ENCODE measurements around the gene FSTL4.

FSTL4 gene

GRCh38 chr5:133290669-133291240 is 321.6 kb downstream of the FSTL4 start:
- DNase-seq, result no peak

- no peak for DNase-seq
Measured at GRCh38 chr5:133289686-133290367, 322.5 kb downstream of the FSTL4 start.

DNA sequence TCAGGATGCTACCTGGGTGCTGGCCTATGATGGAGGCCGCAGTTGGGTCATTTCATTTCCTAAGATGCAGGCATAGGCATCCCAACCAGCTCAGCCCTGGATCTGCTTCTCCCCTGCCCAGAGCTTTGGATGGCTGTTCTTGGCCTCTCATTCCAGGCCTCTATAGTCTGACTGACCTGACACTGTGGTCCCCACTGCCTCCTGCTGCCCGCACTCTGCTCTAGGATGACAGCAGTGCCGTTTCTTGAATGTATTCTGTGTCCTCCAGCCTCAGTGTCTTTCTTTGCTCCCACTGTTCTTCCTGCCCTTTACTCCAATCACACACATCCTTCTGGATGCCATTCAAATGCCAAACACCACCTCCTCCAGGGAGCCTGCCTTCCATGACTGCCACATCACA is 324.8 kb downstream of the FSTL4 start:
- peak; percentile 31 for DNase-seq

GRCh38 chr5:133286483-133286882 is 325.9 kb downstream of the FSTL4 start:
- no peak for DNase-seq

- DNase-seq, result no peak
Measured at GRCh38 chr5:133285583-133286021, 326.7 kb downstream of the FSTL4 start.

DNA sequence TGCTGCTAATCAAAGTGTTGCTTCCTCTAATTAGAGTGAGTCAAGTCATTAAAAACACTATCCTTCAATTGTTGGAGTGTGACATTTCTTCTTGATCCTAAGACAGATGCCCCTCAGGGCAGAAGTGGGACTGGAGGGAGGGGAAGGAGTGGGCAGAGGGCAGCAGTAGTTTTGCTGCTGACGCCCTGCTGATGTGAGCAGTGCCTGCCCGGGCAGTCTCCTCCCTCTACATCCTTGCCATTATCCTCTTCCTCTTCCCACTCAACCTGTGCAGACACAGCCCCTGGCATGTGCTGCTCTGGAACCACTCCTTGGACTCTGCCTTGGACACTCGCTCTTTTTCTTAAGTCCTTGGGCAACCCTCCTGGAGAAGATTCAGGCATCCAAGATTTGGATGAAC is 328.0 kb downstream of the FSTL4 start:
- no peak for DNase-seq

DNA sequence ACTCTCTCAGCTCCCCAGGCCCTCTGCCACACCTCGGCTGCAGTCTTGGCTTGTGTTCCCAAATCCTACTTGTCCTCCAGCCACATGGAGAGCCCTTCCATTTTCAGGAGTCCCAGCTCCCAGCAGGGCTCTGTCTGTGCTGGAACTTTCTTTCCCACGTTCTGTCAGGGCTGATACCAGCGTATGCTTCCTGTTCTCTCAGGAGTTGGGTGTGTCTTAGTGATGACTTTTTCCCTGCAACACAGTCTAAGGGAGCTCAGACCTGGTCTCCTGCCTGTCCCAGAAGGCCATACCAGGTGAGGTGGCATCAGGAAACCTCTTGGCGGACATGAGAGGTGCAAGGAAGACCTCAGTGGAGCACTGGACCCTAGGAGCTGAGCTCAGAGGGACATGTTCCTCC is 334.0 kb downstream of the FSTL4 start:
- no peak for DNase-seq

DNA sequence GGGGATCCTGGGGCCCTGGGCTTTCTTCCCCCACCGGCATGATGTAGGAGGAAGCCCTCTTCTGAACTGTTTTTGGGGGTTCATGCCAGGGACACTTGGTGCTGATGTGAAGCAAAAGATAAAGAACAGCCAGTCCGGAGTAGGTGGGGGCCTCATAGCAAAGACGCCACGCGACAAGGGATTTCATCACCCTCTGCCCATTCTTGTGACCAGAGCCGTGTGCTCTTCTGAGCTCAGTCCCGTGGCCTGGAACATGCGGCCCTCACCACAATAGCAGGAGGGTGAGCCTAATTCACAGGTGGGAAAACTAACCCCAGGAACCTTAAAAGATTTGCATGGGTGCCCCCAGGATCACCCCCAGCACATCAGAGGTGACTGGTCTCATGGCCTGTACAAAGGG is 334.6 kb downstream of the FSTL4 start:
- no peak for DNase-seq

DNA sequence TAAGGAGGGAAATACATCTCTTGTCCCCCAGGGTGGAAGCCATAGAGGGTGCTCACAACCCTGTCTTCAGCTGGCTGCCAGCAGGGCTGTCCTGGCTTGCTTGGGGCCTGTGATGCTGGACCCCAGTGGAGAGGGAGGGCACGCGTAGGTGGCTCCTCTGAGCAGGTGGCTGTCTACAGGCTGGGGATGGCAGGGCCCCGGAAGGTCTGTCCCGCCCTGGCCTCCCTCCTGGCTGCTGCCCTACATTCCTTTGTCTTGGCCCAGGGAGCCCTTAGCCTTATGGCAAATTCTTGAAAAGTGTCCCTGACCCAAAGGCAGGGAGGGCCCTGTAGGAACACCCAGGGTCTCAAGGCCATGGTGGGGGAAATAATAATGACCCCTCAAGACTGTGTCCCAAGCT is 336.2 kb downstream of the FSTL4 start:
- no peak for DNase-seq

DNA sequence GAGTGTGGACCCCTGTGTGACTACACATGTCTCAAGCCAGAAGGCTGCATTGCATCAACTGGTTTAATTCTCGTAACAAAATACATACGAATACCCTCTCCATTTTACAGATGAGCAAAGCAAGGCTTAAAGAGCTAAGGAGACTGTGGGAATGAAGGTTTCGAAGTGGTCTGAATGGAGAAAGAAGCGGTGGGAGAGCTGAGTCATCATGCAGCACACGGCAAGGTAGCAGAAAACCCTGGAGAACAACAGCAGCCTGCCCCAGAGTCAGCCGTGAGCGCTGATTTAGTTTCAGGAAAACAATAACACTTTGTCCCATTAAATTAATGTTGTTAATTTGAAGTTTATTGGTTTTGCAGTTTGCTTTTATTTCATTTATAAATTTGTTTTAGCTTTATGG is 336.7 kb downstream of the FSTL4 start:
- DNase-seq, result no peak

GRCh38 chr5:133274597-133274935 is 337.8 kb downstream of the FSTL4 start:
- peak; percentile 41 for DNase-seq

DNA sequence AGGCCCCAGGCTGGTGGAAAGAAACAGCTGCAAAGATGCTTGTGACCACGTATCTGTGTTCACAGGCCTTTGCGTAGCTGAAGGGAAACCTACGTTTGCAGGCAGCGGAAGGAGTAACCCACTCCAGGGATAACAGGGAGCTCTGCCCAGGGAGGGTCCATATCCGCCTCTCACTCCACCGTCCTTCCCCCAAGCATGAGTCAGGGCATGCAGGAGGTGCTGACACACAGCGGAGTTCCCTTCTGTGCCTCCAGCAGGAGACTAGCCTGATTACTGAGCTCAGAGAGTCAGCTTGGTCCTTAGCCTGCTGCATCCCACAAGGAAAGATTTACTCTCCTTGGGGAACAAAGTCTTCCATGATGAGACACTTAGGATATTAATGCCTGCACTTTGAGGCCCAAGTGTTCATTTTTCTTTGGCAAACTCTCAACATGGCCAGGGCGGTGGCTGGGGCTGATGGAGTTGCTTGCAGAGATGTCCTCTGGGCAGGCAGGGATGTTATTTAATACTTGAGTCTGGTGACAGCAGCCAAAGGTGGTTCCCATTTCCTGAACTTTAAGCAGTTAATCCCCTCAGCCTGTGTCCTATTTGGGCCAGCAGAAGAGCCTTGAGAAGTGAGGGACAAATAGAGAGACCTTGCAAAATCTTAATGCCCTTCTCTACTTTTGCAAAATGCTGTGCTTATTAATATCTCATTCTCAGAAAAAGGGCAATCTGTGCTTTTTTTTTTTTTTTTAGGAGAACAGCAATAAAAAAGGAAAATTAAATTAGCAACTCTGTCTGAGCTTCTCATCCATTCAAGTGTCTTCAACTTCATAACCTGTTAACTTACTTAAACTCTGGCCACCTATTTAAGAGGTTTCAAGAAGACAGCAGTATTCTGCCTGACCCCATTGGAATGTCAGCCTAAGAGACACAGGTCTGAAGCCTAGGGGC is 338.4 kb downstream of the FSTL4 start:
- DNase-seq, result no peak

GRCh38 chr5:133272345-133272744 is 340.0 kb downstream of the FSTL4 start:
- DNase-seq, result no peak

DNA sequence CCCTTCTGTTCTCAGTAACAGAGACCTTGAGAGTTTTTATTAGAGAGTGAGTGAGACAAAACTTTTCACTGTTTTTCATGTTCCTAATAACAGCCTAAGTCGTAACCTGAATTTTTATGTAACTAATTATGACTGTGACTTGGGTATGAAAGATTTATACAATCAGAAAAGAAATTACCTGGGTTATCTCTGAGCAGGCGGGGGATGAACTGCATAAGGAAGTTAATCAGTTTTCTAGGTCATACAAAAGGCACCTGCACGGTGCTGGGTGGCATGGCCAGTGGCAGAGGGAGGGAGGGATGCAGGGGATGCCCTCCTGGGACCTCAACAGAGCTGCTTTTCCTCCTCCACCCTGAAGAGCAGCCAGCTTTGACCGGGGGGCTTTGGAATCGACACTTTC is 340.7 kb downstream of the FSTL4 start:
- DNase-seq, result no peak

DNA sequence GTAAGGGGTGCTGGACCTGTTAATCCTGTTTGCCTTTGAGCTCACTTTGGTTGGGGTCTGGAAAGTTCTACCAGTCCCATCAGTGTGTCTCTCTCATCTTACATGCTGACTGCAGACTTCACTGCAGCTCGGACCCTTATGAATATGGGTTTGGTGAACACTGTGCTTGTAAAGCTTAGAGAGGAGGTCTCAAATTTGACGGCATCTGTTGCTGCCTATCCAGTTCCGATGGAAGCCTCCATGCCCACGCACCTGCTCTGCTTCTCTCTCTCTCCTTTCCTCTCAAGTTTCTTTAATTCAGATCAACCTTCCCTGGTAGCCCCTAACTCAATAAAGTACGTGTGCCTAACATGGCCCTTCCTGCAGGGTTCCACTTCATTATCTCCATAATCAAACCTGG is 342.6 kb downstream of the FSTL4 start:
- no peak for DNase-seq

DNA sequence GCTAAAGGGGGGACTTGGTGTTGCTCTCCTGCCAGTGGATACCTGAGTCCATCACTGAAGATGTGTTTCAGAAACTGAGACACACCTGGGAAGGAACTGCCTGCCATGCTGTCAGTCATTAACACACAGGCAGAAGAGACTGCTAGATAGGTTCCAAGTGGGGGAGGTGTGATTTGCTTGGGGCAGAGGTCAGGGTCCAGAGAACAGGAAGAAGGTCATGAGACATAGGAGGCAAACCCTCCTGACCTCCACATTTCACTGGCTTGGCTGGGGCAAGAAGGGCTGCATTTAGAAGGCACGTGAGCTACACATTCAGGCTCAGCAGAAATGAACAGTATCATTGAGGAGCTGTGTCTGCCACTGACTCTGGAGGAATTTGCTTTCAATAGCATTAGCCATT is 344.7 kb downstream of the FSTL4 start:
- DNase-seq, result no peak

GRCh38 chr5:133266966-133267365 is 345.4 kb downstream of the FSTL4 start:
- DNase-seq, result no peak

GRCh38 chr5:133266527-133266878 is 345.8 kb downstream of the FSTL4 start:
- DNase-seq, result no peak

DNA sequence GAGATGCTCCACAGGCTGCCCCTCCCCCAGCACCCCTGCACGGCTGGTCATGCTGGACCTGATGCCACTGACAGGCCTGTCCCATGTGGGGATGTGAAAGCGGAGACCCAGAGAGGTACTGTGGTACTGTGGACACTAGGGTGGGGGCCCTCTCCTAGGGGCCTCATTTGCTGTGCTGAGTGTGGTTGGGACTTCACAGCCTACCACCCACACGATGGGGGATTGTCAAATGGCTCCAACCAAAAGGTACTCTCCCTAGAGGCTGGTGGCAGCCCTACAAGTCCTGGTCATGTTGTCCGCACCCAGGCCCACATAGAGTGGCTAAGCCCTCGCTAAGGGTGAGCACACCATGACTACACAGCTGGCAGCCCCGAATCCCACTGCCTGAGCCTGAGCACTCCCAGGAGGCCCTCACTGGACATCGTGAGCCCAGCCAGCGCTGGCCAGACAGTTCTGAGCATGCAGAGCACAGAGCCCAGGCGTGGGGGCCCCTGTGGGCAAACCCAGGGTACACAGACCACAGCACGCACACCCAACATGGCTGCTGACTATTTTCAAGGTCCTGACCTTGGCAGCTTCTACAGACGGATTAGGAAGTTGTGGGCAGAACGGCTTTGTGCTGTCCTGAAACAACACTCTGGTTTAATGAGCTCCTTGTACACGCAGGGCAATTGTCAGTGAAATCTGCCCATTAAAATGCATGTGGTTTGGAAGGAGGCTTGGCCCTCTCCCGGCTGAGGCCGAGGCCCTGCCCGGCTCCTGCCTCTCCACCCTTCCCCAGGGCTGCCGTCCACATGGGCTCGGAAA is 346.4 kb downstream of the FSTL4 start:
- DNase-seq, result no peak

GRCh38 chr5:133265257-133265656 is 347.1 kb downstream of the FSTL4 start:
- no peak for DNase-seq

DNA sequence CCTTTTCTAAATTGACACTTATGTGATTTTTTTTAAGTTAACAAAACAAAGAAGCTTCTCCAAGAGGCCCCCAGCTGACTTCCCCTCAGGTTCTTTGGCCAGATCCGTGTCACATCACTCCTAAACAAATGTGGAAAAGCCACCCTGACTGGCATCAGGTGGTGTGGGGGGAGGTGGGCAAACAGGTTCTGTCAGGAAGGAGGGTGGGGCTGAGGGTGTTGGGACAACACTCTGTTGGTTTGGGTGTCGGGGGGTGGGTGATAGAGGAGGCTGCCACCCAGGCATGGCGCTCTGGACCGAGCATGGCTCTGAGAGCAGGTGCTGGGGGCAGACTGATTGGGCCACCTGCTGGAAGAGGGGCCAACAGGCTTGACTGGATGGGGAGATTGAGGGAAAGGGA is 349.7 kb downstream of the FSTL4 start:
- DNase-seq, result no peak

DNA sequence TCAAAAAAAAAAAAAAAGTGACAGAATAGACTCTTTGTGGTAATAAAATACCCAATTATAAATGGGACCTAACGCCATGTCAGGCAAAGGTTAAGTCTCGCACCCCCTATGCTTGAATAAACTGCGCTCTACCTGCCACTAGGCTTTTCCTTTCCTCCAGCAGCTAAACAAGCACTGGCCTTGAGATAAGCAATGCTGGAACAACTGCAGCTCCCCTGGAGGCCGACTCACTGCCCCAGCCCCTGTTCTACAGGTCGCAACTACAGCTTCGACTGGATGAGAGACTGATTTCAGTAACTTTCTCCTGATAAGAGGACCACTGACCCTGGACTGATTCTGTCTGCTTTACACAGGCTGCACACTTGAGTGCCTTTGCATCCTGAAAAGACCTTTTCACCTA is 350.3 kb downstream of the FSTL4 start:
- no peak for DNase-seq

- DNase-seq, result no peak
Measured at GRCh38 chr5:133260715-133261114, 351.6 kb downstream of the FSTL4 start.

All from right kidney (tissue), 1 donor.